GM10266 (cell line): ENCODE results near the gene ITGBL1.

Experiments used
- DNase-seq: peaks from one replicate; pipeline ENCODE4 v3.0.0; 2012; ENCODE audit errors: extremely low spot score
- CTCF ChIP-seq: IDR thresholded peaks from 2 replicates; pipeline ENCODE4 v1.5.1; 2012; ENCODE audit warnings: mild to moderate bottlenecking, low read depth; ENCODE audit not compliant: control insufficient read depth, insufficient read depth; ENCODE audit errors: missing control alignments

Gene ITGBL1

GRCh38 chr13:101576977-101577376 lies 124.5 kb downstream of the ITGBL1 start:
- no peak for TF ChIP-seq CTCF
- DNase-seq: no peak

GRCh38 chr13:101579281-101579802 lies 126.9 kb downstream of the ITGBL1 start:
- DNase-seq: no peak
- no peak for TF ChIP-seq CTCF

GRCh38 chr13:101584331-101584730 lies 131.9 kb downstream of the ITGBL1 start:
- DNase-seq: no peak
- no peak for TF ChIP-seq CTCF

GRCh38 chr13:101590479-101590878 lies 138.0 kb downstream of the ITGBL1 start:
- no peak for DNase-seq
- TF ChIP-seq CTCF: no peak

- TF ChIP-seq CTCF: no peak
- DNase-seq: no peak
Measured at GRCh38 chr13:101594936-101595335, 142.5 kb downstream of the ITGBL1 start.

GRCh38 chr13:101596803-101597202 lies 144.3 kb downstream of the ITGBL1 start:
- no peak for TF ChIP-seq CTCF
- DNase-seq: no peak

GRCh38 chr13:101611491-101612475 lies 159.3 kb downstream of the ITGBL1 start:
- TF ChIP-seq CTCF: no peak
- no peak for DNase-seq
